GM12891 (cell line): ENCODE data around the gene CHIT1.

Source experiments
- POLR2A ChIP-seq: IDR thresholded peaks from 2 replicates; pipeline ENCODE4 v1.6.1; 2011; ENCODE audit warnings: low read depth, low read length, control low read depth
- POLR2AphosphoS5 ChIP-seq: IDR thresholded peaks from 2 replicates; pipeline ENCODE4 v1.6.1; 2011; ENCODE audit warnings: low read depth, low read length, control low read depth

GRCh38 chr1:203216274-203217138 is 13.0 kb downstream of the CHIT1 start:
- no peak for TF ChIP-seq POLR2A
- TF ChIP-seq POLR2AphosphoS5 = no peak
